Small intestine (tissue), 7 donors: Measurements from ENCODE around the gene PDCD5. TPM values are rescaled to one million over a fixed set of nuclear protein-coding genes. Genes with fewer than 3 reads are reported as not detected.
"Not testable (repeated sequence)": the region's sequence is repeated elsewhere in the genome, so short reads cannot be mapped to it uniquely, and the experiment has no call there.

Source experiments
- DNase-seq, 2 donors: peaks; one replicate each; pipeline versions ENCODE4 v3.0.0 to v3.0.0-alpha.2; 2013
- FAIRE-seq: peaks from 2 replicates; lab custom pipeline; 2012; peaks lifted over from hg19 to GRCh38; lab: Jason Lieb, UNC
- H3K27ac ChIP-seq, 3 donors: one replicate each; pipeline ENCODE4 v1.5.1; 2013; ENCODE audit warnings: low read length in 2 of 3, mild to moderate bottlenecking in 2 of 3, control low read depth in 1 of 3, inconsistent platforms in 1 of 3, low read depth in 1 of 3, moderate library complexity in 1 of 3
- H3K27me3 ChIP-seq, 3 donors: one replicate each; pipeline ENCODE4 v1.6.1; 2013; ENCODE audit warnings: low read length in 3 of 3, inconsistent platforms in 1 of 3; ENCODE audit not compliant: control insufficient read depth in 3 of 3, insufficient read depth in 3 of 3
- H3K36me3 ChIP-seq, 3 donors: one replicate each; pipeline ENCODE4 v1.6.1; 2013; ENCODE audit warnings: low read length in 3 of 3, inconsistent platforms in 1 of 3, low read depth in 1 of 3, mild to moderate bottlenecking in 1 of 3, moderate library complexity in 1 of 3; ENCODE audit not compliant: control insufficient read depth in 3 of 3, insufficient read depth in 2 of 3
- H3K4me1 ChIP-seq, 3 donors: one replicate each; pipeline ENCODE4 v1.6.1; 2013; ENCODE audit warnings: low read length in 2 of 3, inconsistent platforms in 1 of 3, low read depth in 1 of 3, mild to moderate bottlenecking in 1 of 3, moderate library complexity in 1 of 3; ENCODE audit not compliant: control insufficient read depth in 3 of 3, insufficient read depth in 2 of 3
- H3K4me3 ChIP-seq, 3 donors: one replicate each; pipeline ENCODE4 v1.5.1; 2013; ENCODE audit warnings: low read length in 3 of 3, control low read depth in 1 of 3, inconsistent platforms in 1 of 3, low read depth in 1 of 3, mild to moderate bottlenecking in 1 of 3, moderate library complexity in 1 of 3
- H3K9me3 ChIP-seq, 2 donors: one replicate each; pipeline ENCODE4 v1.6.1; 2013; ENCODE audit warnings: low read depth in 1 of 2, low read length in 1 of 2; ENCODE audit not compliant: control insufficient read depth in 2 of 2, insufficient read depth in 1 of 2
- WGBS, 3 donors: extraction: QIAGEN DNeasy Blood & Tissue Kit; methylation state at CpG; one replicate each; pipeline ENCODE4 v1.1.7; 2013; 5-methylcytosine and 5-hydroxymethylcytosine counted together
- polyA plus RNA-seq, 4 donors: library from polyadenylated mRNA; stranded (reverse) in 3 of 4; unstranded in 1 of 4; fragments of 200-250 nt in 3 of 4; fragments of 120-200 nt in 1 of 4; gene quantifications; one replicate each; pipeline versions ENCODE4 v1.2.1 to v1.2.3, GENCODE V29; 2013
- donor health status: healthy with polysubstance abuse.
- donor health status: control.
- donor health status: control.
- donor health status: Bipolar disorder and iron deficiency.
- donor health status: healthy.

Gene PDCD5
- polyA plus RNA-seq, 4 donors, result 47.8 to 114 (median 105) TPM

- 91 to 96% (median 95%) methylated on average over 6 of the region's 8 CpGs for WGBS, 3 donors
- H3K4me1 ChIP-seq, H3K4me3 ChIP-seq, DNase-seq, H3K9me3 ChIP-seq, H3K27ac ChIP-seq, H3K27me3 ChIP-seq, FAIRE-seq: not testable (repeated sequence)
- peaks cover 3 to 22% (median 5%) of the 10 kb centered on the region in 3 donors for H3K36me3 ChIP-seq
Observed at GRCh38 chr19:32587747-32588504, 6.9 kb downstream of the PDCD5 start.

DNA sequence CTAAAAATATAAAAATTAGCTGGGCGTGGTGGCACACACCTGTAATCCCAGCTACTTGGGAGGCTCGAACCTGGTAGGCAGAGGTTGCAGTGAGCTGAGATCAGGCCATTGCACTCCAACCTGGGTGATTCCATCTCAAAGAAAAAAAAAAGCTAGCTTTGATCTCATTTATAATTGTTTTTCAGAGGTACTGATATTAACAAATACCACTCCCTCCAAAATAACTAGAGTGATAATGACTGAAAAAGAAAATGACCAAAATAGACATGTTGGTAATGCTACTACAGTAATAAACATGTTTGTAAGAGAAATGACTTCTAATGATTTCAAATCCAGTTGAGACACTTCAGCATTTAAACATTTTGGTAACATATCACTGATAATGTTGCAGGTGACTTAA, 13.0 kb downstream of the PDCD5 start:
- 95 to 100% (median 98%) methylated on average over 2 of the region's 2 CpGs for WGBS, 3 donors
- DNase-seq (no peak), FAIRE-seq (no peak)
- Histone ChIP-seq H3K27me3 (no peaks in the 10 kb centered on the region), H3K4me3 (no peak overlapping the region), H3K4me1 (no peaks in the 10 kb centered on the region), H3K36me3 (peaks cover 7 to 30% (median 16%) of the 10 kb centered on the region in 3 donors), H3K9me3 (no peaks in the 10 kb centered on the region), H3K27ac (no peak overlapping the region)

DNA sequence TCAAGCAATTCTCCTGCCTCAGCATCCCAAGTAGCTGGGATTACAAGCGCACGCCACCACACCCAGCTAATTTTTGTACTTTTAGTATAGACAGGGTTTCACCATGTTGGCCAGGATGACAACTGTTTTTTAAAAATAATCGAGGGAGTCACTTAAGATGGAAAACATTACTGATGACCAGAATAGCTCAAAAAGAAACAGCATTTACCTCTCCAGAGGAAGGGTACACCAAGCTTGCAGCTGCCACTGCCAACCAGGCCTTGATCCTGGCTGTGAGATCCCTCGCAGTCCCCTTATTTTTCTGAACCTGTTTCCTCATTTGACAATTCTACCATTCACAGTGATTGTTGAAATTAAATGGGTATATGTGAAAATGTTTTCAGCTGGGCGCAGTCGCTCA, 14.5 kb downstream of the PDCD5 start:
- Histone ChIP-seq H3K27ac (no peak overlapping the region), H3K9me3 (no peaks in the 10 kb centered on the region), H3K4me1 (no peaks in the 10 kb centered on the region), H3K27me3 (no peaks in the 10 kb centered on the region), H3K36me3 (peaks cover 7 to 33% (median 16%) of the 10 kb centered on the region in 3 donors), H3K4me3 (no peak overlapping the region)
- DNase-seq (no peak), FAIRE-seq (no peak)
- 94 to 96% (median 94%) methylated on average over 6 of the region's 6 CpGs for WGBS, 3 donors

GRCh38 chr19:32598022-32598421, 17.0 kb downstream of the PDCD5 start:
- Histone ChIP-seq H3K4me1 (no peaks in the 10 kb centered on the region), H3K27me3 (no peaks in the 10 kb centered on the region), H3K4me3 (no peak overlapping the region), H3K36me3 (peaks cover 7 to 40% (median 19%) of the 10 kb centered on the region in 3 donors), H3K27ac (no peak overlapping the region), H3K9me3 (no peaks in the 10 kb centered on the region)
- FAIRE-seq (no peak), DNase-seq (no peak)
- WGBS, 3 donors, result 95 to 99% (median 95%) methylated on average over 11 of the region's 11 CpGs

GRCh38 chr19:32599258-32599657, 18.3 kb downstream of the PDCD5 start:
- no peaks in the 10 kb centered on the region for H3K9me3 ChIP-seq
- 87 to 89% (median 87%) methylated on average over 6 of the region's 6 CpGs for WGBS, 3 donors
- no peaks in the 10 kb centered on the region for H3K27me3 ChIP-seq
- FAIRE-seq, result no peak
- DNase-seq, result no peak
- no peak overlapping the region for H3K4me3 ChIP-seq
- H3K4me1 ChIP-seq, result no peaks in the 10 kb centered on the region
- no peak overlapping the region for H3K27ac ChIP-seq
- H3K36me3 ChIP-seq, result peaks cover 9 to 46% (median 20%) of the 10 kb centered on the region in 3 donors

DNA sequence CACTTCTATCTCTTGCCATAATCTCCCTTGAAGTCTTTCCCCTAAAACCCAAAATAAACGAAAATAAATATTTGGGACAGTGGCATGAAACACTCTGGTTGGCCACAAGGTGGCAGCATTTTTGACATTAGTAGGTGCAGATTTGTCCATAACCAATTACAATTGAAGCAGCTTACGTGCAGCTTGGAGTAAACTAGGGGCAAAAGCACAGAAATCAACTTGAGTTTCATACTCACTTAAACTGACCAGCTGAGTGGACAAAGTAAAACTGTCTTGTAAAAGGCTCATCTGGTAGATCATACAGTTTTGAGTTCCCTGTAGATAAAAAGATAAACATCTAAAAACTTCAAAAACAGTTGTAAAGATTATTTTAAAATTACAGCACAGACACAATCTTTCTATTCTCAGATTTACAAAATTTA, 18.8 kb downstream of the PDCD5 start:
- H3K4me1 ChIP-seq, result no peaks in the 10 kb centered on the region
- no peaks in the 10 kb centered on the region for H3K9me3 ChIP-seq
- FAIRE-seq, result no peak
- WGBS, 3 donors, result 6 to 10% (median 9%) methylated on average over 2 of the region's 2 CpGs
- H3K36me3 ChIP-seq, result peaks cover 10 to 48% (median 18%) of the 10 kb centered on the region in 3 donors
- DNase-seq, result peak; percentile 52 to 62
- no peak overlapping the region for H3K27ac ChIP-seq
- no peak overlapping the region for H3K4me3 ChIP-seq
- no peaks in the 10 kb centered on the region for H3K27me3 ChIP-seq

GRCh38 chr19:32603961-32604360, 23.0 kb downstream of the PDCD5 start:
- no peak overlapping the region for H3K27ac ChIP-seq
- H3K36me3 ChIP-seq, result peaks cover 11 to 63% (median 15%) of the 10 kb centered on the region in 3 donors
- H3K27me3 ChIP-seq, result no peaks in the 10 kb centered on the region
- H3K4me1 ChIP-seq, result no peaks in the 10 kb centered on the region
- WGBS, 3 donors, result 97% methylated on average over 14 of the region's 14 CpGs
- no peak for DNase-seq
- no peak overlapping the region for H3K4me3 ChIP-seq
- FAIRE-seq, result no peak
- H3K9me3 ChIP-seq, result no peaks in the 10 kb centered on the region

DNA sequence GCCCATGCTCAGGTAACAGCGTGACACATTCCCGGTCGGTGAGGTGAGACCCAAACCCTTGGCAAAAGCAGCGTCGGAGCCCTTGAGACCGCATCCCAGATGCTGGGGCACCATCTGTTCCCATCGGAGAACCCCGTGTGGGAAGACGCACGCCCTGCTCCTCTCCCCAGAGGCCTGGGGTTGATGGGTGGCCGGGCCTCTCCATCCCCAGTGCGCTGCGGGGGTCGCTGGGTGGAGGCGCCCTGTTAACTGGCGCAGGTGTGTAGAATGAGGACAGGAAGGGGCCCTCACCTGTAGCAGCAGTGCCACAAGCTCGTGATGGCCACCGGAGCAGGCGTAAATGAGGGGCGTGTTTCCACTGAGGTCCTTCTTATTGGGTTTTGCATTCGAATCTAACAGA, 24.6 kb downstream of the PDCD5 start:
- Histone ChIP-seq H3K36me3 (peaks cover 15 to 62% (median 15%) of the 10 kb centered on the region in 3 donors), H3K4me1 (no peaks in the 10 kb centered on the region), H3K27ac (no peak overlapping the region), H3K27me3 (no peaks in the 10 kb centered on the region), H3K4me3 (no peak overlapping the region), H3K9me3 (no peaks in the 10 kb centered on the region)
- no peak for DNase-seq
- WGBS, 3 donors, result 95 to 98% (median 97%) methylated on average over 21 of the region's 21 CpGs
- no peak for FAIRE-seq
